Bronchial epithelial cell (primary cell): ENCODE measurements around the gene MRPS25. TPM values are rescaled to one million over a fixed set of nuclear protein-coding genes. Genes with fewer than 3 reads are reported as not detected.

Experiments used
- DNase-seq: peaks from one replicate; pipeline ENCODE4 v3.0.0-alpha.2; 2010; ENCODE audit warnings: low read depth
- FAIRE-seq: peaks from 2 replicates; lab custom pipeline; 2011; peaks lifted over from hg19 to GRCh38; lab: Jason Lieb, UNC
- H3K27me3 ChIP-seq: 2 replicates; pipeline ENCODE4 v1.5.1; 2011; ENCODE audit warnings: low read length; ENCODE audit not compliant: control insufficient read depth, insufficient read depth
- H3K36me3 ChIP-seq: 2 replicates; pipeline ENCODE4 v1.5.1; 2011; ENCODE audit warnings: low read length; ENCODE audit not compliant: control insufficient read depth, insufficient read depth
- H3K4me3 ChIP-seq: 2 replicates; pipeline ENCODE4 v1.5.1; 2011; ENCODE audit warnings: mild to moderate bottlenecking, low read depth, low read length, control low read depth
- total RNA-seq: library from RNA; depleted of rRNA; stranded (reverse); fragments of >200 nt; gene quantifications from 2 replicates; pipeline ENCODE4 v1.2.1, GENCODE V29; 2014
- TF ChIP-seq, protein P1 (sequence below): IDR thresholded peaks from 2 replicates; pipeline ENCODE4 v1.5.1; 2011; ENCODE audit warnings: mild to moderate bottlenecking, moderate library complexity, low read length, control low read depth, inconsistent platforms; ENCODE audit not compliant: insufficient read depth, severe bottlenecking

MRPS25 gene
- total RNA-seq, 1 donor from 2014 or later: 11.1 TPM

DNA sequence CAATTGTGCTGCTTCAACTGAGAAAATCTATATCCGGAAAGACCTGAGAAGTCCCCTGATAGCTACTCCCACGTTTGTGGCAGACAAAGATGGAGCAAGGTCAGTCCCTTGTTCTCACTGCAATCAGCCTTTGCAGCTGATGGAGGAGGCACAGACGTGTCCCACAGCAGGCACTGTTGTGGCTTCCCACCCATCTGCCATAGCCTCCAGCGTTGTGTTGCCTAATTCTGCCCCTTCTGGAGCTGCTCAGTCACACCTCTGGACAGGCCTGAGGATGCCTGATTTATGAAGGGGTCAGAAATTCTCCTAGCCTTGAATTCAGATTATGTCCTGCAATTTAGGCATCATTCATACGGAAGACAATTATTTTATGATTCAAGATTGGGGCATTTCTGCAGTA lies 41.9 kb downstream of the MRPS25 start:
- Histone ChIP-seq H3K4me3 (no peak overlapping the region), H3K36me3 (peaks cover 8% of the 10 kb centered on the region), H3K27me3 (no peaks in the 10 kb centered on the region)
- TF ChIP-seq, protein P1, sequence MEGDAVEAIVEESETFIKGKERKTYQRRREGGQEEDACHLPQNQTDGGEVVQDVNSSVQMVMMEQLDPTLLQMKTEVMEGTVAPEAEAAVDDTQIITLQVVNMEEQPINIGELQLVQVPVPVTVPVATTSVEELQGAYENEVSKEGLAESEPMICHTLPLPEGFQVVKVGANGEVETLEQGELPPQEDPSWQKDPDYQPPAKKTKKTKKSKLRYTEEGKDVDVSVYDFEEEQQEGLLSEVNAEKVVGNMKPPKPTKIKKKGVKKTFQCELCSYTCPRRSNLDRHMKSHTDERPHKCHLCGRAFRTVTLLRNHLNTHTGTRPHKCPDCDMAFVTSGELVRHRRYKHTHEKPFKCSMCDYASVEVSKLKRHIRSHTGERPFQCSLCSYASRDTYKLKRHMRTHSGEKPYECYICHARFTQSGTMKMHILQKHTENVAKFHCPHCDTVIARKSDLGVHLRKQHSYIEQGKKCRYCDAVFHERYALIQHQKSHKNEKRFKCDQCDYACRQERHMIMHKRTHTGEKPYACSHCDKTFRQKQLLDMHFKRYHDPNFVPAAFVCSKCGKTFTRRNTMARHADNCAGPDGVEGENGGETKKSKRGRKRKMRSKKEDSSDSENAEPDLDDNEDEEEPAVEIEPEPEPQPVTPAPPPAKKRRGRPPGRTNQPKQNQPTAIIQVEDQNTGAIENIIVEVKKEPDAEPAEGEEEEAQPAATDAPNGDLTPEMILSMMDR: no peak
- no peak for DNase-seq
- FAIRE-seq: no peak

DNA sequence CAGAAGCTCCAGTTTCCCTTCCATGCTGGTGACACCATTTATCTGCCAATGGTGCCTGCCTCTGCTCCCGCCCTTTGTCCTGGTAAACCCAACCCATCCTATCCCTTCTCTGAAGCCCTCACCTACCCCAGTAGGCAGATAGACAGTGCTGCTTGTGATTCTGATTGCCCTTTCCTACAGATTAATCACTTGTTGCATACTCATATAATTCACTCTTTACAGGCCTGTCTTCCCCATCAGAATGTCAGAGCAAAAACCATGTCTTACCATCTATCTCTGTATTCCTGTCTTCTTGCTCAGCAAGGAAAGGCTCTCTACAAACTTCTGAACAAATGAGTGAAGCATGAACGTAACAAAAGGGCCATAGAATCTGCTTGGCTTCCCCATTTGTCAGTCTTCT lies 47.9 kb downstream of the MRPS25 start:
- TF ChIP-seq, protein P1: no peak
- no peak for FAIRE-seq

DNA sequence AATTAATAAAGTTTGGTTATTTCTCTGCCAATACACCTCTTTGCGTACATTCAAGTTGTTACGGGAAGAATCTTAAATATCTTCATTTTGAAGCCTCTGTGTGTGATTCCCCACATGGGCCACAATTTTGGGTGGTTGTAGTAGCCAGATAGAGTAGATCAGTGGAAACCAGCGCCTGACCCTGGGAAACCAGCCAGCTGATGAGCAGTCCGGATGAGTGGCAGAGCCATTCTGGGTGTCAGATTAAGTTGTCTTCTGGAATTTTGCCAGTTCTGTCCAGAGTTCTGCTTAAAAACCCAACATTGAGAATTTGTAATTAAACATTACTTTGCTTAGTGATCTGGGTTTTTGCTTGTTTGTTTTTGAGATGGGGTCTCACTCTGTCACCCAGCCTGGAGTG lies 49.7 kb downstream of the MRPS25 start:
- TF ChIP-seq, protein P1: no peak
- DNase-seq (no peak), FAIRE-seq (no peak)
- no peak overlapping the region for H3K4me3 ChIP-seq
- peaks cover 14% of the 10 kb centered on the region for H3K36me3 ChIP-seq
- no peaks in the 10 kb centered on the region for H3K27me3 ChIP-seq

More for the DNA sequence above, 47.9 kb downstream of the MRPS25 start:
- Histone ChIP-seq H3K36me3 (peaks cover 16% of the 10 kb centered on the region), H3K4me3 (no peak overlapping the region), H3K27me3 (no peaks in the 10 kb centered on the region)
- no peak for DNase-seq

DNA sequence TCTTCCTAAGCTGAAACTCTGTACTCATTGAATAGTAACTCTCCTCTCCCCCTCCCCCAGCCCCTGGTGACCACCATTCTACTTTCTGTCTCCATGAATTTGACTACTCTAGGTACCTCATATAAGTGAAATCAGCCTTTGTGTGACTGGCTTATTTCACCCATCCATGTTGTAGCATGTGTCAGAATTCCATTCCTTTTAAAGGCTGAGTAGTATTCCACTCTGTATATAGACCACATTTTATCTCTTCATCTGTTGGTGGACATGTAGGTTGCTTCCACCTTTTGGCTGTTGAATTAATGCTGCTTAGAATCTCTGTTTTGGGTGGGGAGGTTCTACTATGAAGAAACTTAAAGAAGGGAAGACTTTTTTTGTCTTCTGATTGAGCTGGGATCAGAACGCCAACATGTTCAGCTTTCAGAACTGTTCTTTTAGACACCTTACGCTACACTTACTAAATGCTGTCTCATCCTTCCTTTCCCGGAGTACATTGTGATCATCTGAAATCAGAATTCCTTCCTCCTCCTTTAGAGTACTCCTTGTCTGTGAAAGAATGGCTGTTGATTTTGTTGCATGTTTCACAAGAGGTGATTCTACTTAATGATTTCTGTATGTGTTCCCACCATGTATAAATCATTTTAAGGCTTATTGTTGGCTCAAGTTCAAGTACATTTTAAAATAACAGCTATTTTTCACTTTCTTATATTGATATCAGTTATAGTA lies 50.3 kb downstream of the MRPS25 start:
- no peak for FAIRE-seq

DNA sequence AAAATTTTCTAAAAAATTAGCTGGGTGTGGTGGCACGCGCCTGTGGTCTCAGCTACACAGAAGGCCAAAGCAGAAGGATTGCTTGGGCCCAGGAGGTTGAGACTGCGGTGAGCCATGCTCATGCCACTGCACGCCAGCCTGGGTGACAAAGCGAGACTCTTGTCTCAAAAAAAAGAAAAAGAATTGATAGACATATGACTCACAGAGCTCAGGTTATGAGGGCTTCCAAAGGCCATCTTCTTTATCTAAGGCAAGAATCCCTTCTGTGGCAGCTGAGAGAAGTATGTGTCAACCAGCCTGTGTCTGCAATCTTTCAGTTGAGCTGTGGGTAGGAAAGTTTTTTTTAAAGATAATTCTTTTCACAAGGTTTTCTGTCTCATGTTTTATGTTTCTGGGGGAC lies 53.9 kb downstream of the MRPS25 start:
- FAIRE-seq (no peak), DNase-seq (peak; percentile 71)
- Histone ChIP-seq H3K36me3 (peaks cover 8% of the 10 kb centered on the region), H3K4me3 (no peak overlapping the region), H3K27me3 (no peaks in the 10 kb centered on the region)
- TF ChIP-seq, protein P1: no peak

More for the DNA sequence above, 50.3 kb downstream of the MRPS25 start:
- TF ChIP-seq, protein P1: no peak
- no peak for DNase-seq
- Histone ChIP-seq H3K4me3 (no peak overlapping the region), H3K27me3 (no peaks in the 10 kb centered on the region), H3K36me3 (peaks cover 12% of the 10 kb centered on the region)
